ENCODE results near the gene THEM4.

- TF ChIP-seq CTCF (IDR thresholded peaks at IDR 0.05; ENCODE audit: low read depth, low read length) (no peak), POLR2A (IDR thresholded peaks at IDR 0.05; ENCODE audit: extremely low read depth, insufficient read length) (no peak), MYC (IDR thresholded peaks at IDR 0.05; ENCODE audit: low read depth, low read length) (no peak)
Measured at GRCh38 chr1:151851886-151852285, 57.4 kb downstream of the THEM4 start.
